Spleen (tissue), 7 donors: ENCODE measurements around the gene SEMA4C.

ENCODE experiments used
- CTCF ChIP-seq, 11 experiments: fragments of 200-600 bp in 7 of 11; fragments of 450-650 bp in 4 of 11; sonication (generic) in 4 of 11; IDR thresholded peaks in 8 of 11; conservative IDR thresholded peaks in 3 of 11; 1 replicate in 7 of 11; 2 replicates in 4 of 11; pipeline versions ENCODE4 v1.4.0 to v1.8.0; 2016 to 2021; ENCODE audit warnings: antibody characterized with exemption in 11 of 11, inconsistent platforms in 4 of 11, mild to moderate bottlenecking in 1 of 11
- POLR2A ChIP-seq, 3 donors: fragments of 450-650 bp; IDR thresholded peaks; one replicate each; pipeline ENCODE4 v1.5.1; 2017; ENCODE audit warnings: antibody characterized with exemption in 3 of 3, mild to moderate bottlenecking in 1 of 3
- donor health status: DM: no; HTN: no; CAD: no; lungs with moderate emphysema.
- donor health status: DM: no; HTN: no; CAD: no.
- donor health status: DM: no; HTN: no; CAD: no.

DNA sequence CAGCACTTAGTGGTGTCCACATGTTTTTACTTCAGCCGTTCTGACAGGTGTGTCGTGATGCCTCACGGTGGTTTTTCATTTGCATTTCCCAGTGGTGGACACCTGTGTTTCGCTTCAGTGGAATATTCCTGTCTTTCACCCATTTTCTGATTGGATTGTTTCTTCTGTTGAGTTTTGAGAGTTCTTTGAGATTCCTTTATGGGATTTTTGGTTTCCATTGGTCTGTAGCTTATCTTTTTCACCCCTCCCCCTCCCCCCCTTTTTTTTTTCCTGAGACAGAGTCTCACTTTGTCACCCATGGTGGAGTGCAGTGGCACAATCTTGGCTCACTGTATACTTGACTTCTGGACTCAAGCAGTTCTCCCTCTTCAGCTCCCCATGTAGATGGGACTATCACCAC, 34.0 kb downstream of the SEMA4C start:
- no peak for TF ChIP-seq POLR2A (IDR thresholded peaks at IDR 0.05)
- no peak for TF ChIP-seq CTCF (IDR thresholded peaks at IDR 0.05 in 8 of 11, conservative IDR thresholded peaks at IDR 0.05 in 3 of 11)
